Lower leg skin (tissue), 4 donors: ENCODE results near the gene SPPL3. TPM values are rescaled to one million over a fixed set of nuclear protein-coding genes. Genes with fewer than 3 reads are reported as not detected.

Experiments used
- DNase-seq, 2 donors: peaks; one replicate each; pipeline ENCODE4 v3.0.0-alpha.2; 2019; ENCODE audit warnings: low spot score in 2 of 2
- H3K4me3 ChIP-seq: fragments of 200-600 bp; sonication (generic); 2 replicates; pipeline ENCODE4 v1.5.1; 2017; ENCODE audit warnings: mild to moderate bottlenecking, low read depth; ENCODE audit not compliant: poor library complexity, severe bottlenecking
- CTCF ChIP-seq, 3 donors: fragments of 450-650 bp; IDR thresholded peaks; one replicate each; pipeline ENCODE4 v1.5.1; 2016; ENCODE audit warnings: antibody characterized with exemption in 3 of 3, mild to moderate bottlenecking in 3 of 3, moderate library complexity in 2 of 3
- POLR2A ChIP-seq, 2 donors: fragments of 450-650 bp; IDR thresholded peaks; one replicate each; pipeline ENCODE4 v1.6.1; 2016 to 2017; ENCODE audit warnings: antibody characterized with exemption in 2 of 2, mild to moderate bottlenecking in 1 of 2, moderate library complexity in 1 of 2
- WGBS, 2 donors: methylation state at CpG; one replicate each; pipeline ENCODE4 v1.1.5; 2018; 5-methylcytosine and 5-hydroxymethylcytosine counted together
- intact Hi-C: fragments of 100-400 bp; cut with DNase I; formaldehyde crosslinking; loops from one replicate; pipeline ENCODE4 v1.15.0; 2023; ENCODE audit warnings: low total_unique reads
- total RNA-seq, 4 donors: library from RNA; depleted of rRNA; stranded (reverse); fragments of >200 nt; gene quantifications; one replicate each; pipeline ENCODE4 v1.1.0, GENCODE V29; 2016

The SPPL3 gene
- total RNA-seq, 4 donors from 2014 or later: 47.3 to 59.0 (median 52.4) TPM

- 67 to 80% methylated on average over 5 of the region's 5 CpGs for WGBS, 2 donors
- TF ChIP-seq CTCF (IDR thresholded peaks at IDR 0.05) (no peak), POLR2A (IDR thresholded peaks at IDR 0.05) (no peak)
- intact Hi-C loops: no loop called here
- no peak overlapping the region for H3K4me3 ChIP-seq
- DNase-seq: no peak
These were observed 31.7 kb downstream of the SPPL3 start for GRCh38 chr12:120872487-120872886.

GRCh38 chr12:120870415-120870814 is 33.7 kb downstream of the SPPL3 start:
- WGBS, 2 donors: 94 to 95% methylated on average over 1 of the region's 1 CpG
- TF ChIP-seq POLR2A (IDR thresholded peaks at IDR 0.05) (no peak), CTCF (IDR thresholded peaks at IDR 0.05) (no peak)
- intact Hi-C loops: no loop called here

GRCh38 chr12:120869376-120869775 is 34.8 kb downstream of the SPPL3 start:
- intact Hi-C loops: no loop called here
- TF ChIP-seq POLR2A (IDR thresholded peaks at IDR 0.05): no peak
- TF ChIP-seq CTCF (IDR thresholded peaks at IDR 0.05): no peak
- WGBS, 2 donors: 78 to 85% methylated on average over 4 of the region's 4 CpGs
- no peak overlapping the region for H3K4me3 ChIP-seq
- no peak for DNase-seq

More at GRCh38 chr12:120870415-120870814, 33.7 kb downstream of the SPPL3 start:
- no peak for DNase-seq
- H3K4me3 ChIP-seq: no peak overlapping the region

- 64 to 65% methylated on average over 4 of the region's 4 CpGs for WGBS, 2 donors
- no peak for DNase-seq
- TF ChIP-seq CTCF (IDR thresholded peaks at IDR 0.05): no peak
- no peak for TF ChIP-seq POLR2A (IDR thresholded peaks at IDR 0.05)
- intact Hi-C loops: no loop called here
- H3K4me3 ChIP-seq: no peak overlapping the region
These were observed 38.0 kb downstream of the SPPL3 start for GRCh38 chr12:120866108-120866507.

GRCh38 chr12:120865098-120865497 is 39.1 kb downstream of the SPPL3 start:
- WGBS, 2 donors: 89 to 90% methylated on average over 3 of the region's 3 CpGs
- H3K4me3 ChIP-seq: no peak overlapping the region
- TF ChIP-seq CTCF (IDR thresholded peaks at IDR 0.05): no peak
- TF ChIP-seq POLR2A (IDR thresholded peaks at IDR 0.05): no peak
- no peak for DNase-seq
- intact Hi-C loops: no loop called here

GRCh38 chr12:120862664-120863063 is 41.5 kb downstream of the SPPL3 start:
- TF ChIP-seq POLR2A (IDR thresholded peaks at IDR 0.05) (no peak), CTCF (IDR thresholded peaks at IDR 0.05) (no peak)
- no peak overlapping the region for H3K4me3 ChIP-seq
- intact Hi-C loops: no loop called here
- WGBS, 2 donors: 95 to 100% methylated on average over 1 of the region's 1 CpG
- DNase-seq: no peak
